22Rv1 (cell line): Measurements from ENCODE around the gene KRT86.

Source experiments
- CTCF ChIP-seq: fragments of 450-650 bp; IDR thresholded peaks from 2 replicates; pipeline ENCODE4 v1.5.1; 2017; ENCODE audit warnings: mild to moderate bottlenecking
- ZFX ChIP-seq: fragments of 450-650 bp; IDR thresholded peaks from 2 replicates; pipeline ENCODE4 v1.6.1; 2017; ENCODE audit warnings: antibody characterized with exemption, borderline replicate concordance

- TF ChIP-seq CTCF, result no peak
- TF ChIP-seq ZFX, result no peak
These were observed 68.5 kb downstream of the KRT86 start for GRCh38 chr12:52342781-52343490.
